ENCODE measurements around the gene DIS3L2.

Gene DIS3L2

GRCh38 chr2:232341739-232342126 lies 380.2 kb downstream of the DIS3L2 start:
- no peaks in the 10 kb centered on the region for H3F3A ChIP-seq (ENCODE audit: insufficient read depth, low read length)
- no peaks in the 10 kb centered on the region for H3K4me1 ChIP-seq (ENCODE audit: insufficient read depth, low read length, severe bottlenecking)
- H3K27me3 ChIP-seq (ENCODE audit: insufficient read depth, low read length) = no peaks in the 10 kb centered on the region
- H2AFZ ChIP-seq (ENCODE audit: low read length) = no peak overlapping the region
- no peaks in the 10 kb centered on the region for H3K79me2 ChIP-seq (ENCODE audit: insufficient read depth, low read length)
- no peak overlapping the region for H3K27ac ChIP-seq (ENCODE audit: low read depth, low read length, poor library complexity, severe bottlenecking)
- H3K36me3 ChIP-seq (ENCODE audit: insufficient read depth, low read length) = no peaks in the 10 kb centered on the region
- H3K9me3 ChIP-seq (ENCODE audit: low read length) = no peaks in the 10 kb centered on the region
- H3K9me2 ChIP-seq (ENCODE audit: low read depth, low read length) = no peaks in the 10 kb centered on the region
- no peak overlapping the region for H3K4me2 ChIP-seq (ENCODE audit: low read length)
- no peak overlapping the region for H3K9ac ChIP-seq (ENCODE audit: low read length)
- no peak overlapping the region for H3K4me3 ChIP-seq (ENCODE audit: low read depth, low read length, poor library complexity, severe bottlenecking)
- TF ChIP-seq EZH2 (IDR thresholded peaks at IDR 0.05; ENCODE audit: borderline replicate concordance, low read length) = no peak
- no peak for TF ChIP-seq CTCF (IDR thresholded peaks at IDR 0.05; ENCODE audit: low read length)
- H4K20me1 ChIP-seq (ENCODE audit: insufficient read depth, low read length) = no peaks in the 10 kb centered on the region

- Histone ChIP-seq H3K36me3 (ENCODE audit: insufficient read depth, low read length) (no peaks in the 10 kb centered on the region), H2AFZ (ENCODE audit: low read length) (no peak overlapping the region), H3F3A (ENCODE audit: insufficient read depth, low read length) (no peaks in the 10 kb centered on the region), H4K20me1 (ENCODE audit: insufficient read depth, low read length) (no peaks in the 10 kb centered on the region), H3K27ac (ENCODE audit: low read depth, low read length, poor library complexity, severe bottlenecking) (no peak overlapping the region), H3K4me1 (ENCODE audit: insufficient read depth, low read length, severe bottlenecking) (no peaks in the 10 kb centered on the region), H3K4me3 (ENCODE audit: low read depth, low read length, poor library complexity, severe bottlenecking) (no peak overlapping the region), H3K9me2 (ENCODE audit: low read depth, low read length) (no peaks in the 10 kb centered on the region), H3K9me3 (ENCODE audit: low read length) (no peaks in the 10 kb centered on the region), H3K9ac (ENCODE audit: low read length) (no peak overlapping the region), H3K4me2 (ENCODE audit: low read length) (no peak overlapping the region), H3K79me2 (ENCODE audit: insufficient read depth, low read length) (no peaks in the 10 kb centered on the region), H3K27me3 (ENCODE audit: insufficient read depth, low read length) (no peaks in the 10 kb centered on the region)
- TF ChIP-seq EZH2 (IDR thresholded peaks at IDR 0.05; ENCODE audit: borderline replicate concordance, low read length) = no peak
- TF ChIP-seq CTCF (IDR thresholded peaks at IDR 0.05; ENCODE audit: low read length) = no peak
These were observed 381.4 kb downstream of the DIS3L2 start for GRCh38 chr2:232342635-232343565.

GRCh38 chr2:232343821-232344220 lies 382.3 kb downstream of the DIS3L2 start:
- Histone ChIP-seq H4K20me1 (ENCODE audit: insufficient read depth, low read length) (no peaks in the 10 kb centered on the region), H3K4me1 (ENCODE audit: insufficient read depth, low read length, severe bottlenecking) (no peaks in the 10 kb centered on the region), H3K9me2 (ENCODE audit: low read depth, low read length) (no peaks in the 10 kb centered on the region), H3K4me3 (ENCODE audit: low read depth, low read length, poor library complexity, severe bottlenecking) (no peak overlapping the region), H3K79me2 (ENCODE audit: insufficient read depth, low read length) (no peaks in the 10 kb centered on the region), H3K27ac (ENCODE audit: low read depth, low read length, poor library complexity, severe bottlenecking) (no peak overlapping the region), H2AFZ (ENCODE audit: low read length) (no peak overlapping the region), H3K36me3 (ENCODE audit: insufficient read depth, low read length) (no peaks in the 10 kb centered on the region), H3K9me3 (ENCODE audit: low read length) (no peaks in the 10 kb centered on the region), H3K27me3 (ENCODE audit: insufficient read depth, low read length) (no peaks in the 10 kb centered on the region), H3F3A (ENCODE audit: insufficient read depth, low read length) (no peaks in the 10 kb centered on the region), H3K9ac (ENCODE audit: low read length) (no peak overlapping the region), H3K4me2 (ENCODE audit: low read length) (no peak overlapping the region)
- no peak for TF ChIP-seq EZH2 (IDR thresholded peaks at IDR 0.05; ENCODE audit: borderline replicate concordance, low read length)
- no peak for TF ChIP-seq CTCF (IDR thresholded peaks at IDR 0.05; ENCODE audit: low read length)

All from OCI-LY1 (cell line).